ENCODE data around the gene ITK.
A peak's percentile ranks its signal among the peaks of the same experiment; 100 is the strongest.

Gene ITK

DNA sequence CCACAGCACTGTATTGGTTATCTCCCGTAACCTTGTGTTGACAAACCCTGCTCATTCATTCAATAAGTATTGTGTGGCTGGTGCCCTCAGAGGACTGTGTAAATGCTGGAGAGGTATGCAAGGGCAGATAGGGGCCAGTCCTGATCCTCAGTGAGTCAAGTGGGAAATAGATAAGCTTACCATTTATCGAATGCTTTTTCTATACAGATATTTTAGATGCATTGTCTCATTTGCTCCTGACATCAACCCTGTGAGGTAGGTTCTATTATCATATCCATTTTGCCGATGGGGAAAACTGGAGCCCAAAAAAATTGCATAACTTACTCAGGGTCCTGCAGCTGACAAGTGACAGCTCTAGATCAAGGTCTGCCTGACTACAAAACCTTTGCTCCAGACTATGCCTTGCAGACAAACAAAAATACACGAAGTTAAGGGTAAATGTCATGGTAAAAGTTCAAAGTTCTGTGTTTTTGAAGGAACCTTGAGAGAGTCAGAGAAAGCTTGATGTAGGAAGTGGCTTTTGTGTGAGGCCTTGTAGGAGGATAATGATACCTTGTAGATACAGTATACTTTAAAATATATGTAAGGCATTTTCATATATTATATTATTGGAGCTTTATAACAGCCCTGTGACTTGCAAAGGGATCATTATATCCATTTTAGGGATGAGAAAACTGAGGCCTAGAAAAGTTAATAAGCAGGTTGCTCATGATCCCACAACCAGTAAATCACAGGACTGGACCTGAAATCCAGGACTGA, 107.9 kb downstream of the ITK start:
- Mint-ChIP-seq H3K27ac (peak overlapping the region; percentile 91), H3K4me3 (peak overlapping the region; percentile 19), H3K27me3 (no peaks in the 10 kb centered on the region), H3K9me3 (no peaks in the 10 kb centered on the region), H3K36me3 (peaks cover 18% of the 10 kb centered on the region), H3K4me1 (peaks cover 78% of the 10 kb centered on the region)

DNA sequence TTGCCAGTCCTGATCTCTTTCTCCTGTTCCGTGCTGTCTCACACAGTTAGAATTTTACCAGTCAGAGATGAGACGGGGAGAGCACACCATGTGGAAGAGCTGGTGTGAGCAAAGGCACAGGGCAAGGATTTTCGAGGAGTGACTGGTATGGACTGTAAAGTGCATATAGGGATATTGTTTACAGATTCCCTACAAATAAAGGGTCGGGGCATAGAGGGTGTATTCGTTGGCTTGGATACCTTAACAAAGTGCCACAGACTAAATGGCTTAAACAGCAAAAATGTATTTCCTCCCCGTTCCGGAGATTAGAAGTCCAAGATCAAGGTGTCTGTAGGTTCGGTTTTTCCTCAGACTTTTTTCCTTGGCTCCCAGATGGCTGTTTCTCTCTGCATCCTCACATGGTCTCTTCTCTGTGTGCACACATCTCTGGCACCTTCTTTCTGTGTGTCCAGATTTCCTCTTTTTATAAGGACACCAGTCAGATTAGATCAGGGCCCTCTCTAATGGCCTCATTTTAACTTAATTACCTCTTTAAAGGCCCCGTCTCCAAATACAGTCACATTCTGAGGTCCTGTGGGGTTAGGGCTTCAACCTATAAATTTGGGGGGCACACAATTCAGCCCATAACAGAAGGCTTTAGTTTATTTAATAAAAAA, 108.7 kb downstream of the ITK start:
- Mint-ChIP-seq H3K27ac (peak overlapping the region; percentile 91), H3K4me1 (peaks cover 78% of the 10 kb centered on the region), H3K36me3 (peaks cover 18% of the 10 kb centered on the region), H3K27me3 (no peaks in the 10 kb centered on the region), H3K9me3 (no peaks in the 10 kb centered on the region), H3K4me3 (peak overlapping the region; percentile 19)

- peaks cover 21% of the 10 kb centered on the region for H3K36me3 Mint-ChIP-seq
These were observed 109.7 kb downstream of the ITK start for GRCh38 chr5:157290156-157290980.

DNA sequence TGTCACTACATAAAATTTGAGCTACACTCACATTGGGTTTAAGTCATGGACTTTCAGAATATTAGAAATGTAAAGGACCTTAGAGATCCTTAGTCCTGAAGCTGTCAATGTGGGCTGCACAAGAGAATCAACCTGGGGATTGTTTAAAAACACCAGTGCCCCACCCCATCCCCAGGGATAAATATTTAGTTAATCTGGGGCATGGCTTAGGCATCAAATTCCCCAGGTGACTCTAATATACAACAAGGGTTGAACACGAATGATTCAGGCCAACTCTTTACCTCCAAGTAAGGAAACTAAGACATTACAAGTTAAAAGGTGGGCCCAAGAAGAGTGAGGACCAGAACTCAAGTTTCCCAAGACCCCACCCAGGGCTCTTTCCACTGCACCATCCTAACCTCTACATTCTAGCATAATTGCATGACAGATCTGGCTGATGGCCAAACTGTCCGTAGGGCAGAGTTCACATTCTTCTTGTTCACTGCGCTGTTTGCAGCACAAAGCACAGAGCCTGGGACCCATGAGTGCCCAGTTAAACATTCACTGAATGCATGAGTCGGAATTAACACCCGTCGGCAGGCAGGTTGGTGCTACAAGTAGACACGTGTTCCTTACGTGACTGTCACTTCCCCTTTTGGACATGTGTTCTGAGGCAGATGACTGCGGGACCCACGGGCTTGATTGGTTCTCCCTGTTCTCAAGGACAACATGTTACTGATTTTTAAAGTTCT, 110.5 kb downstream of the ITK start:
- Mint-ChIP-seq H3K9me3 (no peaks in the 10 kb centered on the region), H3K27ac (peak overlapping the region; percentile 96), H3K36me3 (peaks cover 25% of the 10 kb centered on the region), H3K27me3 (no peaks in the 10 kb centered on the region), H3K4me1 (peaks cover 76% of the 10 kb centered on the region), H3K4me3 (no peak overlapping the region)

More at GRCh38 chr5:157290156-157290980, 109.7 kb downstream of the ITK start:
- H3K27me3 Mint-ChIP-seq: no peaks in the 10 kb centered on the region
- peak overlapping the region; percentile 96 for H3K27ac Mint-ChIP-seq
- H3K9me3 Mint-ChIP-seq: no peaks in the 10 kb centered on the region
- H3K4me1 Mint-ChIP-seq: peaks cover 76% of the 10 kb centered on the region
- H3K4me3 Mint-ChIP-seq: peak overlapping the region; percentile 31

DNA sequence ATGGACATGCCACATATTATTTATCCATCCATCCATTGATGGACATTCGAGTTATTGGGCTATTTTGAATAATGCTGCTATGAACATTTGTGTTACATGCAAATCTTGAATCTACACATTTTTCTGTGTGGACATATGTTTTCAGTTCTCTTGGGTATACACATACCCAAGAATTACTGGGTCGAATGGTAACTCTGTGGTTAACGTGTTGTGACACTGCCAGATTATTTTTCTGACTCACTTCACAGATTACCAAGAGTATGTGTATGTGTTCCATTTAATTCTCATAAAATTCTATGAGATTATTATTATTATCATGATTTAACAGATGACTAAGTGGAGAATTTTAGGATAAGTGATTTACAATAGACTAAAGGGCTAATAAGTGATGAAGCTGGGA, 112.0 kb downstream of the ITK start:
- Mint-ChIP-seq H3K27me3 (no peaks in the 10 kb centered on the region), H3K27ac (peak overlapping the region; percentile 78), H3K4me1 (peaks cover 80% of the 10 kb centered on the region), H3K9me3 (no peaks in the 10 kb centered on the region), H3K36me3 (peaks cover 20% of the 10 kb centered on the region), H3K4me3 (no peak overlapping the region)

DNA sequence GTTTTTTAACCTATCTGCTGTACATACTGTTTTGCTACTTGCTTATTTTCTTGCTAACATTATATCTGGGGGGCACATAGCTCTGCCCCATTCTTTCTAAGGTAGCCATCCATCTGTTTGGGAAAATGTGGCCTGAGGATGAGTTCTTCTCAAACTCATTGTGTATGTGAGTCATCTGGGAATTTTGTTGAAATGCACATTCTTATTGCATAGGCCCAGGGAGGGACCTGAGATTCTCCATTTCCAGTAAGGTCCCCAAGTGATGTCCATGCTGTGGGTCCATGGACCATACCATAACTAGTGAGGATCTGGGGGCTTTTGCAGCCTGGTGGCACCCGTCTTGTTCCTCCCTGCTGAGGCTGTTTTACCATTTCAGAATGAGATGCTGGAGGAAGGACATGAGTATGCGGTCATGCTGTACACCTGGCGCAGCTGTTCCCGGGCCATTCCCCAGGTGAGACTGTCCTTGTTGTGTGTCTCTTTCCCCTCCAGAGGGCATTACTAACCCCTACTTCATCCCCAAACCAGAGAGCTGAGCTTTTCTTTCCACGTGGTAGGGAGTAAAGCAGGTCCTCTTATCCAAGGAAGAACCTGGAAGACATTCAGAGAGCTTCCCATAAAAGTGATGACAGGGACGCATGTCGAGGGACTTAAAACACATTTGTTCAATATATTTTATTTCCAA, 113.9 kb downstream of the ITK start:
- Mint-ChIP-seq H3K27me3 (no peaks in the 10 kb centered on the region), H3K9me3 (no peaks in the 10 kb centered on the region), H3K27ac (peak overlapping the region; percentile 38), H3K4me3 (no peak overlapping the region), H3K36me3 (peaks cover 25% of the 10 kb centered on the region), H3K4me1 (peaks cover 65% of the 10 kb centered on the region)

GRCh38 chr5:157295247-157295646, 114.6 kb downstream of the ITK start:
- Mint-ChIP-seq H3K9me3 (no peaks in the 10 kb centered on the region), H3K4me3 (no peak overlapping the region), H3K27me3 (no peaks in the 10 kb centered on the region), H3K27ac (peak overlapping the region; percentile 94), H3K36me3 (peaks cover 23% of the 10 kb centered on the region), H3K4me1 (peaks cover 58% of the 10 kb centered on the region)

DNA sequence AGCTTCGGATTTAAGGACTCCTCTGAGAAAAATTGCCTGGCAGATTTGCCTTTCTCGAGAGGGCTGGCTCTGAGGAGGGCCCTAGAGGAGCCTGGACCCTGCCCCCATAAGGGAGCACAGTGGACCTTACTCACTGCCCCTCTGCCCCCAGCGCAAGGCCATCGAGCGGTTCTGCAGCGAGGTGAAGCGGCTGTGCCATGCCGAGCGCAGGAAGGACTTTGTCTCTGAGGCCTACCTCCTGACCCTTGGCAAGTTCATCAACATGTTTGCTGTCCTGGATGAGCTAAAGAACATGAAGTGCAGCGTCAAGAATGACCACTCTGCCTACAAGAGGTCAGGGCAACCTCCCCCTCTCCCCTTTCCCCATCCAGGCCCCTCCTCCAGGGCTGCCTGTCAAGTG, 119.9 kb downstream of the ITK start:
- Mint-ChIP-seq H3K9me3 (no peaks in the 10 kb centered on the region), H3K27ac (no peak overlapping the region), H3K36me3 (peaks cover 20% of the 10 kb centered on the region), H3K4me1 (peaks cover 56% of the 10 kb centered on the region), H3K27me3 (no peaks in the 10 kb centered on the region), H3K4me3 (no peak overlapping the region)

GRCh38 chr5:157301066-157301465, 120.4 kb downstream of the ITK start:
- Mint-ChIP-seq H3K9me3 (no peaks in the 10 kb centered on the region), H3K4me1 (peaks cover 57% of the 10 kb centered on the region), H3K4me3 (no peak overlapping the region), H3K27ac (peak overlapping the region; percentile 85), H3K27me3 (no peaks in the 10 kb centered on the region), H3K36me3 (peaks cover 22% of the 10 kb centered on the region)

- Mint-ChIP-seq H3K4me3 (no peak overlapping the region), H3K36me3 (peaks cover 27% of the 10 kb centered on the region), H3K9me3 (no peaks in the 10 kb centered on the region), H3K27me3 (no peaks in the 10 kb centered on the region), H3K27ac (peak overlapping the region; percentile 81), H3K4me1 (peaks cover 67% of the 10 kb centered on the region)
These were observed 122.4 kb downstream of the ITK start for GRCh38 chr5:157303023-157303422.

DNA sequence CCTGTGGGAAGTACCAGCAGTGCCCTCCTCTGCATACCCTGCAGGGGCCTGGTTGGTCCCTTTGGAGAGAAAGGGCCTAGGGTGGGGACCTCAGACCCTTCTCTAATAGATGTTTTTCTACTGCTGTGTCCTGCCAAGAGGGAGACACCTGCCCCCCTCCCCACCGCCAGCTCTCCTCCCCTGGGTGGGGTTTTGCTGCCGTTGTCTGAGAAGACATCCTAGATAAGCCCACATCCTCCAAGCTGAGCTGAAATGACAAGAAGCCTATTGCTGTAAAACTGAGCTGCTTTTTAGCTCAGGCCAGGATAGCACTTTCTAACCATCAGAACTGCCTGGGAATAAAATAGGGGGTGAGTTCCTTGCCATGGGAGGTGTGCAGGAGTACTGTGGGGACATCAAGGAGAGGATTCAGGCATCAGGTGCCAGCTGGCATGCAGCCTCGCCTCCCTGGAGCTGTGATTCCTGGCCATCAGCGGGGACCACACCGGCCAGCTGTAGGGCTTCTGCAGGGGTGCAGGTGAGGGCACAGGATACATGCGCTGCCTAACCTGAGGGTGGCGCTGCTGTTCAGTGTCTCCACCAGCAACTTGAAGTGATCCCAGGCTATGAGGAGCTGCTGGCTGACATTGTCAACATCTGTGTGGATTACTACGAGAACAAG, 123.2 kb downstream of the ITK start:
- H3K4me3 Mint-ChIP-seq: peak overlapping the region; percentile 58
- peaks cover 75% of the 10 kb centered on the region for H3K4me1 Mint-ChIP-seq
- peaks cover 24% of the 10 kb centered on the region for H3K36me3 Mint-ChIP-seq
- H3K9me3 Mint-ChIP-seq: no peaks in the 10 kb centered on the region
- H3K27ac Mint-ChIP-seq: peak overlapping the region; percentile 81
- no peaks in the 10 kb centered on the region for H3K27me3 Mint-ChIP-seq
